ENCODE results near the gene TBXA2R. TPM values are rescaled to one million over a fixed set of nuclear protein-coding genes. Genes with fewer than 3 reads are reported as not detected.
"Not testable (repeated sequence)": the region's sequence is repeated elsewhere in the genome, so short reads cannot be mapped to it uniquely, and the experiment has no call there.

TBXA2R gene
- total RNA-seq, 1 experiment from 2014 or later, result 1.9 TPM

- H3K9me3 ChIP-seq, result not testable (repeated sequence)
Observed at GRCh38 chr19:3581792-3582191, 24.9 kb downstream of the TBXA2R start.

GRCh38 chr19:3580156-3580934 lies 26.3 kb downstream of the TBXA2R start:
- no peak overlapping the region for H3K4me3 ChIP-seq
- H3K9me3 ChIP-seq, result no peaks in the 10 kb centered on the region
- no peak for DNase-seq
- no peaks in the 10 kb centered on the region for H3K36me3 ChIP-seq
- H3K27me3 ChIP-seq, result no peaks in the 10 kb centered on the region

More at GRCh38 chr19:3581792-3582191, 24.9 kb downstream of the TBXA2R start:
- H3K27me3 ChIP-seq, H3K4me3 ChIP-seq, DNase-seq, H3K36me3 ChIP-seq: not testable (repeated sequence)

- Histone ChIP-seq H3K36me3 (no peaks in the 10 kb centered on the region), H3K27me3 (no peaks in the 10 kb centered on the region), H3K4me3 (no peak overlapping the region), H3K9me3 (no peaks in the 10 kb centered on the region)
- DNase-seq, result no peak
Observed at GRCh38 chr19:3578390-3578789, 28.3 kb downstream of the TBXA2R start.

GRCh38 chr19:3577723-3578344 lies 28.8 kb downstream of the TBXA2R start:
- Histone ChIP-seq H3K9me3 (no peaks in the 10 kb centered on the region), H3K27me3 (no peaks in the 10 kb centered on the region), H3K4me3 (no peak overlapping the region), H3K36me3 (no peaks in the 10 kb centered on the region)
- no peak for DNase-seq

- Histone ChIP-seq H3K4me3 (no peak overlapping the region), H3K36me3 (no peaks in the 10 kb centered on the region), H3K9me3 (no peaks in the 10 kb centered on the region), H3K27me3 (no peaks in the 10 kb centered on the region)
- no peak for DNase-seq
Observed at GRCh38 chr19:3576696-3577443, 29.8 kb downstream of the TBXA2R start.

- Histone ChIP-seq H3K36me3 (no peaks in the 10 kb centered on the region), H3K4me3 (no peak overlapping the region), H3K9me3 (no peaks in the 10 kb centered on the region), H3K27me3 (no peaks in the 10 kb centered on the region)
- no peak for DNase-seq
Observed at GRCh38 chr19:3575949-3576673, 30.6 kb downstream of the TBXA2R start.

- no peaks in the 10 kb centered on the region for H3K27me3 ChIP-seq
- no peak overlapping the region for H3K4me3 ChIP-seq
- H3K36me3 ChIP-seq, result no peaks in the 10 kb centered on the region
- no peaks in the 10 kb centered on the region for H3K9me3 ChIP-seq
- DNase-seq, result no peak
Observed at GRCh38 chr19:3575260-3575741, 31.4 kb downstream of the TBXA2R start.

- Histone ChIP-seq H3K9me3 (no peaks in the 10 kb centered on the region), H3K36me3 (no peaks in the 10 kb centered on the region), H3K27me3 (no peaks in the 10 kb centered on the region), H3K4me3 (peak overlapping the region; percentile 75)
- DNase-seq, result peak; percentile 88
Observed at GRCh38 chr19:3573858-3574637, 32.6 kb downstream of the TBXA2R start.

GRCh38 chr19:3573162-3573857 lies 33.4 kb downstream of the TBXA2R start:
- H3K36me3 ChIP-seq, result no peaks in the 10 kb centered on the region
- no peaks in the 10 kb centered on the region for H3K9me3 ChIP-seq
- H3K4me3 ChIP-seq, result peak overlapping the region; percentile 75
- no peak for DNase-seq
- no peaks in the 10 kb centered on the region for H3K27me3 ChIP-seq

- peak within 1 kb of the TSS; percentile 75 for H3K4me3 ChIP-seq
- H3K36me3 ChIP-seq, result no peaks in the 10 kb centered on the region
- H3K9me3 ChIP-seq, result no peaks in the 10 kb centered on the region
- no peak for DNase-seq
- no peaks in the 10 kb centered on the region for H3K27me3 ChIP-seq
Observed at GRCh38 chr19:3572855-3573161, 33.9 kb downstream of the TBXA2R start, which contains the start of gene HMG20B. HMG20B (plus strand) TSS chr19:3572944; CDS start chr19:3573310, 366 bp downstream.

- DNase-seq, result peak; percentile 98
Observed at GRCh38 chr19:3572132-3572854, 34.4 kb downstream of the TBXA2R start.

GRCh38 chr19:3570606-3571011 lies 36.1 kb downstream of the TBXA2R start:
- no peaks in the 10 kb centered on the region for H3K9me3 ChIP-seq

More at GRCh38 chr19:3572132-3572854, 34.4 kb downstream of the TBXA2R start:
- Histone ChIP-seq H3K27me3 (no peaks in the 10 kb centered on the region), H3K4me3 (peak overlapping the region; percentile 49), H3K9me3 (no peaks in the 10 kb centered on the region), H3K36me3 (no peaks in the 10 kb centered on the region)

GRCh38 chr19:3570042-3570441 lies 36.6 kb downstream of the TBXA2R start:
- not testable (repeated sequence) for H3K4me3 ChIP-seq, DNase-seq, H3K36me3 ChIP-seq, H3K27me3 ChIP-seq, H3K9me3 ChIP-seq

More at GRCh38 chr19:3570606-3571011, 36.1 kb downstream of the TBXA2R start:
- DNase-seq, result no peak
- no peaks in the 10 kb centered on the region for H3K36me3 ChIP-seq
- H3K27me3 ChIP-seq, result no peaks in the 10 kb centered on the region
- H3K4me3 ChIP-seq, result no peak overlapping the region

- no peak for DNase-seq
- Histone ChIP-seq H3K36me3 (no peaks in the 10 kb centered on the region), H3K27me3 (no peaks in the 10 kb centered on the region), H3K9me3 (no peaks in the 10 kb centered on the region), H3K4me3 (no peak overlapping the region)
Observed at GRCh38 chr19:3565139-3565538, 41.5 kb downstream of the TBXA2R start.
